ENCODE results near the gene PSTPIP1. TPM values are rescaled to one million over a fixed set of nuclear protein-coding genes. Genes with fewer than 3 reads are reported as not detected.

The PSTPIP1 gene
- total RNA-seq, 4 donors from 2014 or later: 7.7 to 11.8 (median 8.1) TPM

- Histone ChIP-seq H3K27me3 (no peaks in the 10 kb centered on the region), H3K36me3 (no peaks in the 10 kb centered on the region), H3K9me3 (no peaks in the 10 kb centered on the region), H3K4me1 (peaks cover 27 to 57% (median 51%) of the 10 kb centered on the region in 4 donors), H3K27ac (replicated peaks in 1 of 4) (no peak overlapping the region), H3K4me3 (no peak overlapping the region)
- WGBS: 89% methylated on average over 7 of the region's 7 CpGs
- no peak for TF ChIP-seq POLR2AphosphoS5 (IDR thresholded peaks at IDR 0.05)
- no peak for TF ChIP-seq CTCF (IDR thresholded peaks at IDR 0.05)
- TF ChIP-seq POLR2A (IDR thresholded peaks at IDR 0.05; ENCODE audit: low read depth): no peak
- TF ChIP-seq EP300 (IDR thresholded peaks at IDR 0.05): no peak
- intact Hi-C loops (cut with DNase I): no loop called here
- no peak for DNase-seq (ENCODE audit: extremely low spot score)
These were observed 73.7 kb downstream of the PSTPIP1 start for GRCh38 chr15:77068633-77069032.

- peaks cover 27 to 47% (median 43%) of the 10 kb centered on the region in 4 donors for H3K4me1 ChIP-seq
- peak overlapping the region; percentile 87 to 95 (median 94) for H3K27ac ChIP-seq (replicated peaks in 1 of 4)
These were observed 74.7 kb downstream of the PSTPIP1 start for GRCh38 chr15:77069521-77070121.

GRCh38 chr15:77070180-77070494, 75.2 kb downstream of the PSTPIP1 start:
- no peak for TF ChIP-seq CTCF (IDR thresholded peaks at IDR 0.05)
- TF ChIP-seq POLR2A (IDR thresholded peaks at IDR 0.05; ENCODE audit: low read depth): no peak
- no peak for TF ChIP-seq EP300 (IDR thresholded peaks at IDR 0.05)
- TF ChIP-seq POLR2AphosphoS5 (IDR thresholded peaks at IDR 0.05): no peak
- WGBS: 1% methylated on average over 13 of the region's 18 CpGs
- no peaks in the 10 kb centered on the region for H3K36me3 ChIP-seq
- H3K4me1 ChIP-seq: peaks cover 27 to 45% (median 41%) of the 10 kb centered on the region in 4 donors
- H3K9me3 ChIP-seq: no peaks in the 10 kb centered on the region
- H3K27me3 ChIP-seq: no peaks in the 10 kb centered on the region
- H3K4me3 ChIP-seq: peak overlapping the region; percentile 71 to 92 (median 90)
- DNase-seq (ENCODE audit: extremely low spot score): no peak
- H3K27ac ChIP-seq (replicated peaks in 1 of 4): peak overlapping the region; percentile 87 to 95 (median 94)
- intact Hi-C loops (cut with DNase I): no loop called here

More at GRCh38 chr15:77069521-77070121, 74.7 kb downstream of the PSTPIP1 start:
- intact Hi-C loops (cut with DNase I): no loop called here
- no peak for TF ChIP-seq CTCF (IDR thresholded peaks at IDR 0.05)
- no peak for TF ChIP-seq POLR2A (IDR thresholded peaks at IDR 0.05; ENCODE audit: low read depth)
- no peak for TF ChIP-seq EP300 (IDR thresholded peaks at IDR 0.05)
- TF ChIP-seq POLR2AphosphoS5 (IDR thresholded peaks at IDR 0.05): no peak
- DNase-seq (ENCODE audit: extremely low spot score): no peak
- Histone ChIP-seq H3K9me3 (no peaks in the 10 kb centered on the region), H3K4me3 (peak overlapping the region; percentile 71 to 92 (median 90)), H3K27me3 (no peaks in the 10 kb centered on the region), H3K36me3 (no peaks in the 10 kb centered on the region)
- whole genome bisulfite sequencing: 24% methylated on average over 13 of the region's 13 CpGs

- TF ChIP-seq POLR2AphosphoS5 (IDR thresholded peaks at IDR 0.05) (peak; percentile 85 to 91), CTCF (IDR thresholded peaks at IDR 0.05) (no peak), POLR2A (IDR thresholded peaks at IDR 0.05; ENCODE audit: low read depth) (peak; percentile 58), EP300 (IDR thresholded peaks at IDR 0.05) (no peak)
- peaks cover 27 to 45% (median 40%) of the 10 kb centered on the region in 4 donors for H3K4me1 ChIP-seq
- H3K27ac ChIP-seq (replicated peaks in 1 of 4): peak within 1 kb of the TSS; percentile 87 to 95 (median 94)
- H3K4me3 ChIP-seq: peak within 1 kb of the TSS; percentile 71 to 92 (median 90)
- H3K9me3 ChIP-seq: no peaks in the 10 kb centered on the region
- no peaks in the 10 kb centered on the region for H3K36me3 ChIP-seq
- whole genome bisulfite sequencing: under 1% methylated on average over 60 of the region's 97 CpGs
- DNase-seq (ENCODE audit: extremely low spot score): no peak
- intact Hi-C loops (cut with DNase I): no loop called here
- no peaks in the 10 kb centered on the region for H3K27me3 ChIP-seq
These were observed 75.8 kb downstream of the PSTPIP1 start, which contains the start of gene TSPAN3 for GRCh38 chr15:77070495-77071304. TSS of gene TSPAN3 (minus strand) at chr15:77071109. CDS start at chr15:77070954, 155 bp downstream.
